ENCODE measurements around the gene NKD1.
"Not testable (repeated sequence)": the region's sequence is repeated elsewhere in the genome, so short reads cannot be mapped to it uniquely, and the experiment has no call there.

The NKD1 gene

GRCh38 chr16:50519602-50520001, 28.6 kb upstream of the NKD1 start:
- no peak for DNase-seq (ENCODE audit: low read depth in 2 of 2)

GRCh38 chr16:50520451-50521245, 27.5 kb upstream of the NKD1 start:
- DNase-seq (ENCODE audit: low read depth in 2 of 2), result no peak

GRCh38 chr16:50521246-50521900, 26.8 kb upstream of the NKD1 start:
- DNase-seq (ENCODE audit: low read depth in 2 of 2), result no peak

GRCh38 chr16:50522324-50522723, 25.9 kb upstream of the NKD1 start:
- DNase-seq (ENCODE audit: low read depth in 2 of 2), result no peak

DNA sequence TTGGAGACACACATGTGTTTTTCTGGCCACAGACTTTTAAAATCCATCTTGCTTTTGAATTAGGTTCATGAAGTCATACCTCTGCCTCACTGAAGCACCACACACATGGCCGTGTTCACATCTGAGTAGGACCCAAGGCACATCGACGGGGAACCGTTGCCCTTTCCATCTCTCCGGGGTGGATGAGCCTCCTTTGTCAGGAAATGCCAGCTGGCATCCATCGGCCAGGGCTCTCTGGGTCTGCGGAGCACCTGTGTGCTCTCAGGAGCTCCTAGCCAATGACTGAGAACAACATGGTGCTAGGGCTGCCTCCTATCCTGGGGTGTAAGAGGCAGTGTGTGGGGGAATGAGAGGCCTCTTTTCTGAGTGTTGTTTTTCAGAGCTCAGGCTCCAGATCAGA, 24.5 kb upstream of the NKD1 start:
- DNase-seq (ENCODE audit: low read depth in 2 of 2), result no peak

- DNase-seq (ENCODE audit: low read depth in 2 of 2), result no peak
Observed at GRCh38 chr16:50525262-50525661, 22.9 kb upstream of the NKD1 start.

GRCh38 chr16:50525716-50526115, 22.5 kb upstream of the NKD1 start:
- no peak for DNase-seq (ENCODE audit: low read depth in 2 of 2)

DNA sequence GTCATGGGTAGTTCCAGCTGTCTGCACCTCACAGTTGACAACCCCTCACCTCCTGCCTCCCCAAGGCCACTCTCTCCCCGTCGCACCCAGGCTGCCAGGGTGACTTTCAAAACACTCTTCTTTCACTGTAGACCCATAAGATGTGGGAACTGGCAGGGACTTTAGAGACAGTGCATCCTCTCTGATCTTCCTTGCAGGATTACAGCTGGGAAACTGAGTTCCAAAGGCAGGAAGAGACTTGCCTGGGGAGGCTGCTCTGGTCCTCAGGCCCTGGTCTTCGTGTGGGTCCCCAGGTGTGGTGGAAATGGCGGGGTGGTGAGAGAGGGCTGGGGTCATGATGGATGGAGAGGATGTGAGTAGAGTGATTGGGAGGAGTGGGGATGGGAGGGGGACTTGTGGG, 21.9 kb upstream of the NKD1 start:
- no peak for DNase-seq (ENCODE audit: low read depth in 2 of 2)

DNA sequence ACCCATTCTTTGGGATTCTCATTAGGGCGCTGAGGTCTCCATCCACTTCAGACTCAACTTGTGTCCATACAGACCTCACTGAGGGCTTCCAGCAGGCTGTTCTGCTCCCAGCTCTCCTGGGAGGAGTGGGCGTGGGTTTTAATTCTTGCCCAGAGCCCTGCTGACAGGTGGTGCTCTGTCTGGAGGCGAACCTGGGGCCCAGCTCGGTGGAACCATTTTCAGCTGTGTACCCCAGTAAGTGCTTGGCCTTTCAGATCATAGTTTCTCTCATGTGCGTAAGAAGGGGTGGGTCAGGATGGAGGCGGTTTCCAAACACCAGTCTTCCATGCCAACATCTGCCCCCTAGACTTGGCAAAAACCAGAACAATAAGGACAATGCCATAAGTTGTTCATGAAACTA, 21.4 kb upstream of the NKD1 start:
- DNase-seq (ENCODE audit: low read depth in 2 of 2), result no peak

DNA sequence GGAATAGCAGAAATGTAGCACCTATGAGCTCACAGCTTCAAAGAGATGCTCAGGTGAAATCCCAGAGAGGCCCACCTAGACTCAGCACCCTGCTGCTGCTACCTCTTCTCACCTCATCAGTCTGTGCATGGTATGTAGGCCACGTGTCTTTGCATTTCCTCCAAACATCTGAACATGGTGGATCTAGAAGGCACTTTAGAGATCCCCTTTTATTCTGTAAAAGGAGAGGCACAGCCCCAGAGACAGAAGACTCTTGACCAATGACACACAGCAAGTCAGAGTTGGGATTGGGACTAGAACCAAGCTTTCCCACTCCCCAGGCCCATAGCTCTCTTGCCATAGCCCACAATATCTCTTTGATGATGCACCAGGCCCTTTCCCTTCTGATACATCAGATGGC, 19.4 kb upstream of the NKD1 start:
- no peak for DNase-seq (ENCODE audit: low read depth in 2 of 2)

GRCh38 chr16:50529334-50529733, 18.9 kb upstream of the NKD1 start:
- no peak for DNase-seq (ENCODE audit: low read depth in 2 of 2)

- DNase-seq (ENCODE audit: low read depth in 2 of 2), result no peak
Observed at GRCh38 chr16:50530277-50531236, 17.6 kb upstream of the NKD1 start.

GRCh38 chr16:50531359-50531758, 16.8 kb upstream of the NKD1 start:
- DNase-seq (ENCODE audit: low read depth in 2 of 2), result no peak

GRCh38 chr16:50531901-50532300, 16.3 kb upstream of the NKD1 start:
- DNase-seq (ENCODE audit: low read depth in 2 of 2), result no peak

DNA sequence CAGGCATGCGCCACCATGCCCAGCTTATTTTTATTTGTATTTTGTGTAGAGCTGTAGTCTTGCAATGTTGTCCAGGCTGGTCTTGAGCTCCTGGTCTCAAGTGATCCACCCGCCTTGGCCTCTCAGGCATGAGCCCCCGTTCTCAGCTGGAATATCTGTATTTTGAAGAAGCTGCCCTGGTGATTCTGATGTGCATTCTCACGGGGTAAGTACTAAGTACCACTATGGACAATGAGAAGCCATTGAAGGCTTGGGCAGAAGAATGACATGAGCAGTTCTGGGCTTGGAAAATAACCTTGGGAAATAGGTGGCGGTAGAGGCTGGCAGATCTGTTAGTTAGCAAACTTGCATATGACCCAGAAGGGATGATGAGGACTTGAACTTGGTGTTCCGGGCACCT, 15.6 kb upstream of the NKD1 start:
- no peak for DNase-seq (ENCODE audit: low read depth in 2 of 2)

DNA sequence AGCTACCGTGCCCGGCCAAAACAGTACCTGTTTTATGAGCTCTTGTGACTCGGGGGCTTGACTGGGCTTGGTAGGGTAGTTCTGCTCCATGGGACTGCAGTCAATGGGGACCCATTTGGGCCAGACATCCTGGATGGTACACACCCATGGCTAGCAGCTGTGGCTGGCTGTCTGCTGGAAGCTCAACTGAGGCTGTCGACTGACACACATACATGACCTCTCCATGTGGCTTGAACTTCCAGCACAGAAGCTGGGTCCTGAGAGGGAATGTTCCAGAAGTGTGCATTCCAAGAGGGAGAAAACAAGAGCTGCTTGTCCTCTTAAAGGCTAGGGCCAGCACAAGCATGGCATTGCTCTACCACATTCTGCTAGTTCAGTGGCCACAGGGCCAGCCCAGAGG, 14.9 kb upstream of the NKD1 start:
- no peak for DNase-seq (ENCODE audit: low read depth in 2 of 2)

- DNase-seq (ENCODE audit: low read depth in 2 of 2), result no peak
Observed at GRCh38 chr16:50534091-50534490, 14.1 kb upstream of the NKD1 start.

GRCh38 chr16:50534556-50534955, 13.6 kb upstream of the NKD1 start:
- DNase-seq (ENCODE audit: low read depth in 2 of 2), result no peak

DNA sequence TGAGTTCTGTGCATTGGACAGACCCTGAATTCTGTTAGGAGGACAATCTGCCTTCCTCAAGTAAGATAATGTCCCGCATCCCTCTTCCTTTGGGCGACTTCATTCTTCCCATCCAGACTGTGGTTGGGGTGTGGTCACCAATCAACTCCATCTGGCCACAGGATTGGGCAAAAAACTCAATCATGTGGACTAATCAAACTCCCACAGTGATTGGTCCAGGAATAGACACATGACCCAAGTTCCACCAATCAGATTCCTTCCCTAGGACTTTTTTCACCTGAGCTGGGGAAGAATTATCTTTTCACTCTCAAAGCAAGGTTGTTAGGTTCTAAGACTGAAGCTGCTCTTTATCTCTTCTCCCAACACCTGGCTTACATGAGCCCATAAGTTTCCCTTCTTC, 13.2 kb upstream of the NKD1 start:
- no peak for DNase-seq (ENCODE audit: low read depth in 2 of 2)

- DNase-seq (ENCODE audit: low read depth in 2 of 2), result no peak
Observed at GRCh38 chr16:50535506-50536257, 12.5 kb upstream of the NKD1 start.

GRCh38 chr16:50536258-50536645, 11.9 kb upstream of the NKD1 start:
- DNase-seq (ENCODE audit: low read depth in 2 of 2), result not testable (repeated sequence)
